HPDE6-E6E7 (cell line): Measurements from ENCODE around the gene KCNT1.

Experiments used
- DNase-seq: peaks from one replicate; pipeline ENCODE4 v3.0.0; 2011; ENCODE audit warnings: missing footprints; ENCODE audit errors: extremely low spot score

The KCNT1 gene

DNA sequence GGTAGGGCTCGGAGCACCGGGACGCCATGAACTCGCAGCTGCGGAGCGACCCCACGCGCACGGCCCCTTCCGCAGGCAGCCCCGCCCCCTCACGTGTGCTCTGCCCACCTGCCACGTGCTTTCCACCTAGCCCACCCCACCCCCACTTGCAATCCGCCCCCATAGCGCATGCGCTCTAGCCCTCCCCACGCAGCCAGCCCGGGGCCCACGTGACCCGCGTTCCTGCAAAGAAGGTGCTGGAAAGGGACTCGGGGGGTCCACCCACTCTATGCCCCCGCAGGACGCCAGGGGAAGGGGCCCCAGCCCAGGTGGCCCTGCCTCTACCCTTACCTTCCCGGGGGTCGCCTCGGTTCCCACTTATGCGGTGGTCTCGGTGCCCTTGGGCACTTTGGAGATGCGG lies 2.5 kb upstream of the KCNT1 start, which contains the start of gene SOHLH1:
TSS of gene SOHLH1 (minus strand) at position 42 of the 400 bp plus-strand sequence. CDS start at position 28, 14 bp downstream.
- DNase-seq: no peak

DNA sequence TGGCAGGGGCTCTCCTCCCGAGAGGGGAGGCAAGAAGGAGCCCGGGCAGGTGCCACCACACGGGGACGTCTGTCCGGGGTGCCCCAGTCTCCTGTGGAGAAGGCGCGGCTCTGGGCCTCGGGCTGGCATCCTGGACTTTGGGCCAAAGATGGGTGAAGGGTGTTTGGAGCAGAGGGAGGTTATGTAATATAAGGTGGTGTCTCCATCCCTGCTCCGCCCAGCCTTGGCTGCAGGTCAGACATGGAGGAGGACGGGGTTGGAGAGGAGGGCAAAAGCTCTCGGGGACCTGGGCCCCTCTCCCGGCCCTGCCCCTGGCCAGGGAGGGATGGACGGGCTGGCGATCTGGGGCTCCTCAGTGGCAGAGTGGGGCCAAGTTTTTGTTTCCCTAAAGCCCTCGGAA lies 1.5 kb upstream of the KCNT1 start:
- no peak for DNase-seq

GRCh38 chr9:135701067-135701958 lies 672 bp upstream of the KCNT1 start:
- DNase-seq: no peak

GRCh38 chr9:135703726-135704125 lies 1.7 kb downstream of the KCNT1 start:
- DNase-seq: no peak

DNA sequence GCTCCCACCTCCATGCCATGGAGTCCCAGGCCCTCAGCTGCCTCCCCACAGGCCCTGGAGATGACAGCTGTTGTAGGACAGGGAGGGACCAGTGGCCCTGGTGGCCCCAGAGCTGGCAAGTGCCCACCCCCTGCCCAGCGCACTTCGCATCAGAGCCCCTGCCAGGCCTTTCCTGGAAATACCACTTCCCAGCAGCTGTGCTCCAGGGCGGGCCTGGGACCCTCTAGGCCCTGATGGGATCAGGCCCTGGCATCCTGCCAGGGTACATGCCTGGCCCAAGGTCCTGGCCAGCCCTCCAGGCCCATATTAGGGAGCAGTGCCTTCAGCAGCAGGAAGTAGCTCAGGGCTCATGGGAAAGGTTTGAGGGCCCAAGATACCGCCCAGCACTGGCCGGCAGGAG lies 2.5 kb downstream of the KCNT1 start:
- no peak for DNase-seq

GRCh38 chr9:135705376-135705775 lies 3.4 kb downstream of the KCNT1 start:
- no peak for DNase-seq

DNA sequence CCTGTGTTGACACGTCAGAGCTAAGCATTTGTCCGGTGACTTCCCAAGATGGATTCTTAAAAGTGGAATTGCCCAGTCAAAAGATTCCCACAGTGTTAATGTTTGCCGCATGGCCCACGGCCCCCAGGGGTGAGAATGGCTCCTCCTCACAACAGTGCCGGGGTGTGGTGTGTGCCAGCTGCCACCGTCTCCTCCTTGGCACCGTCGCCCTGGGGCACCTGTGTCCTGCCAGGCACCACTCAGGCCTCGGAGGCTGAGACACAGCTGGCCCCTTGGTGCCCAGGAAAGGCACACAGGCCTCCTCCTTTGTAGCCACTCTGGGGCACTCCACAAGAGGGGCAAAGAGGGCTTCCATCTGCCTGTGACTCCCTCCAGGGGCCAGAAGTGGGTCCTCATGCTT lies 4.3 kb downstream of the KCNT1 start:
- DNase-seq: no peak

- no peak for DNase-seq
Measured at GRCh38 chr9:135707252-135708138, 5.5 kb downstream of the KCNT1 start.

DNA sequence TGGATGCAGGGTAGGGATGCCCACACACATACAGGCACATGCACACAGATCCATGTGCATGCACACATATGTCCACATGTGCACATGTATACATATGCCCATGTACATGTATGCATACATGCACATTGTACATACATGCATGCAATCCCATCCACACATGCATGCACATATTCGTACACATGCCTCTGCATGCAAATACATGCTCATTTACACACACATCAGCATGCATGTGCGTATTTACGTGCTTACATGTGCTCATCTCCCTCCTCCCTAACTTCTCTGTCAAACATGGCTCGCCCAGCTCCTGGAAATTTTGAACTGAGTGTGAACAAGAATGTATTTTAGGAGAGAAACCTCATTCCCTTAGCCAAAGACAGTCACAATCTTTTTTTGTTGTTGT lies 6.2 kb downstream of the KCNT1 start:
- DNase-seq: no peak

- DNase-seq: no peak
Measured at GRCh38 chr9:135711391-135711790, 9.4 kb downstream of the KCNT1 start.

GRCh38 chr9:135711881-135712280 lies 9.9 kb downstream of the KCNT1 start:
- DNase-seq: no peak

- no peak for DNase-seq
Measured at GRCh38 chr9:135712613-135713295, 10.8 kb downstream of the KCNT1 start.

DNA sequence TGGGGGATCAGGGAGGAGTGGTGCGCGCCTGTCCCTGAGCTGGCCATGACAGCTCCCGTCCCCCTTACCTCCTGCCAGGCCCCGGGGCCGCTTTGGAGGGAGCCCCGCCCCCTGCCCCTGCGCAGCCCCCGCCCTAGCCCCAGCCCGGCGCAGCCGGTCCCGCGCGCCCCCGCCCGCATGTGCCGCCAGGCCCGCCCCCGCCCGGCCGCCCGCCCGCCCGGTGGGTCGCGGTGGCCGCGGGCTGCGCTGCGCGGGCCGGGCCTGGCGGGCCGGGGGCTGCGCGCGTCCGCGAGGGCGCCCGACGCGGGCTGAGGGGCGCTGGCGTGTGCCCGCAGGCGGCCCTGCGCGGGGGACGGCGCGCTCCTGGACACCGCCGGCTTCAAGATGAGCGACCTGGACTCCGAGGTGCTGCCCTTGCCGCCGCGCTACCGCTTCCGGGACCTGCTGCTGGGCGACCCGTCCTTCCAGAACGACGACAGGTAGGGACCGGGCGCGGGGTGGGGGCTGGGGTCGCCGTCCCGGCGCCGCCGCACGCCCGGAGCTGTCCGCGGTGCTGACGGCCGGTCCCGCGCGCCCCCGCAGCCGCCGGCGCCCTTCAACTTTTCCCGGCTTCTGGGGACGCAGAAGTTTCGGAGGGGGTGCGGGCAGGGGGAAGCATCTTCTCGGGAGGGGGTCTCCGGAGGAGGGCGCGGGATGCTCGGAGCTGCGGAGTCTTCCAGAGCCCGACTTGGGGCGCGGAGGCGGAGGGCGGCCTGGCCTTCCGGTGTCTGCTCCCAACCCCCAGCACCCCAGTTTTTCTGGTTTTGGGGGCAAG lies 12.5 kb downstream of the KCNT1 start:
- no peak for DNase-seq

GRCh38 chr9:135715056-135715595 lies 13.1 kb downstream of the KCNT1 start:
- DNase-seq: no peak

DNA sequence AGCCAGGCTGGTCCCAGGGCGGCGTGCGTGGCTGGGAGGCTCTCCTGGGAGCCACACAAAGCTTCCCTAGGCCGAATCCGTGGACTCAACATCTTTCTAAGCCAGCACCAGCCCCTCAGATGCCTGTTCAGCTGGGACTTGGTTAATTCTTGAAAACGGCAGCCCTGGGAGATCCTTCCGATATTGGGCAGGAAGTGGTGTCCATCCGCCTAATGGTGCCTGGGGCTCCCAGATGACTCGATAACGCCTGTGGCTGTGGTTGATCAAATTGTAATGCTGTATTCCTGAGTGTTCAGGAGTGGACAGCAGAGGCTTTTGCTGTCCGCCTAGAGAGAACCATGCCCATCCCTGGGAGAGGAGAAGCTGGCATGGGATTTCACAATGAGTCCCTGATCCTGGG lies 14.1 kb downstream of the KCNT1 start:
- DNase-seq: no peak

DNA sequence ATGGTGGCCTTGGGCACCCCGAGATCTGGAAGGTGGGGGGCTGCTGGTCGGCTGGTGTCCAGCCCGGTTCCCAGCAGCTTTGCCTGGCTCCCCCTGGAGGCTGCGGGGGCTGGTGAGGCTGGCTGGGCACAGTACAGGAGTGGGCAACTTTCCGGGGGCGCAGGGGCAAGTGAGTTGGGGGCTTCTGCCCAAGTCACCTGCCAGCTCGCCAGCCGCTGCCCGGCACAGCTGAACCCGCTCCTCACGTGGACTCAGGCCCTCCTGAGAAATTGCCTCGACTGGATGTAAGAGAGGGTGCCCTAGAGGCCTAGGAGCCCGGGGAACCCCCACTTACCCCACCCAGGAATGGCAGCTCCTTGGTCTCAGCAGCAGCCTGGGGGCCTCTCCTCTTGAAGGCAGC lies 15.4 kb downstream of the KCNT1 start:
- DNase-seq: no peak

GRCh38 chr9:135718616-135719015 lies 16.6 kb downstream of the KCNT1 start:
- no peak for DNase-seq

GRCh38 chr9:135719472-135719871 lies 17.5 kb downstream of the KCNT1 start:
- DNase-seq: no peak

DNA sequence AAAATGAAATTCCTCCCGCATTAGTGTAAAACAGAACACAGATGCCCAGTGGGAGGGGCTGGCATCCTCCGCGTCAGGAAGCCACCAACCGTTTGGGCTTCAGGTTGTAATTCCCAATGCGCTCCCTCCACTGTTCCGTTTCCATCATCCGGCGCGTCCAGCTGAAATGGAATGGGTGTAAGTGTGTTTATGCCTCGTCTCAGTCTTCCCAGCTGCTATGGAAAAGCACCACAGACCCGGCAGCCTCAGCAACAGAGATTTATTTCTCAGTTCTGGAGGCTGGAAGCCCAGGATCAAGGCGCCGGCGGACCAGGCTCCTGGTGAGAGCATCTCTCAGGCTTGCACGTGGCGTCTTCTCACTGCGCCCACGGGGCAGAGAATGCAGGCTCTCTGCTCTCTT lies 20.4 kb downstream of the KCNT1 start:
- DNase-seq: no peak

DNA sequence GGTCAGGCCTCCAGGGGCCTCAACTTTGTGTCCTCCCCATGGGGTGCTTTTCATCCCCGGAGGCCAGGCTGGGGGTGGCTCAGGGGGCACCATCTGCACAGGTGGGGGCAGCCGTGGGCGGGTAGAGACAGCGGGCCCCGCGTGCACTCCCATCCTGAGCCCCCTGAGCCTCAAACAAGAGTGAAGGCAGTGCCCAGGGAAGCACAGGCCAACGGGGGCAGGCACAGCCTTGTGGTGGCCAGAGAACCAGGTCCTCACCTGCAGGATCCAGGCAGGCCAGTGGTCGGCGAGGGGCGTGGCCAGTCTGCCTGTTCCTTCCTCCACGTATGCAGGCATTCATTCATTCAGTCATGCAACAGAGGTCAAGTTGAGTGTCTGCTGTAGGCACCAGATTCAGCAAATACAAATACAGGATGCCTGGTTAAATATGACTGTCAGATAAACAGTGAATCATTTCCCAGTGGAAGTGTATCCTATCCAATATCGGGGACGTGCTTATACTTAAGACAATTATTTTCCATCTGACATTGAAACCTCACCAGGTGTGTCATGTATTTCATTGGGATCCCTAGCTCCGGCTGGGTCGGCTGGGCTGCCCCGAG lies 22.3 kb downstream of the KCNT1 start:
- no peak for DNase-seq
